ENCODE data around the gene RNASEH1.
A peak's percentile ranks its signal among the peaks of the same experiment; 100 is the strongest.
"Not testable (repeated sequence)": the region's sequence is repeated elsewhere in the genome, so short reads cannot be mapped to it uniquely, and the experiment has no call there.

The RNASEH1 gene

DNA sequence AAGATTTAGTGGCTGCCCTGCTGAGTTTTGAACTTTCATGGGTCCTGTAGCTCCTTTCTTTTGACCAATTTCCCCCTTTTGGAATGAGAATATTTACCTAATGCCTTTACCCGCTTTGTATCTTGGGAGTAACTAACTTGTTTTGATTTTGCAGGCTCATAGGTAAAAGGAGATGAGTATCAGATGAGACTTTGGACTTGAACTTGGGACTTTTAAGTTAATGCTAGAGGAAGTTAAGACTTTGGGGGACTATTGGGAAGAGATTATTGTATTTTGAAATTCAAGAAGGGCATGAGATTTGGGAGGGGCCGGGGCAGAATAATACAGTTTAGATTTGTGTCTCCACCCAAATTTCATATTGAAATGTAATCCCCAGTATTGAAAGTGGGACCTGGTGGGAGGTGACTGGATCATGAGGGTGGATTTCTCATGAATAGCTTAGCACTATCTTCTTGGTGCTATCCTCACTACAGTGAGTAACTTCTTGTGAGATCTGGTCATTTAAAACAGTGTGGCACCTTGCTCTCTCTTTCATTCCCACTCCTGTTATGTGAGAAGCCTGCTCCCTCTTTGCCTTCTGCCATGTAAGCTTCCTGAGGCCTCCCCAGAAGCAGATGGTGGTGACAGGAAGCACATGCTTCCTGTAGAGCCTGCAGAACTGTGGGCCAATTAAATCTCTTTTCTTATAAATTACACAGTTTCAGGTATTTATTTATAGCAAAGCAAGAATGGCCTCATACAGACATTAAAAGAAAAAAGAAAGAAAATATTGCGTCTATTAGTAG, 44.9 kb downstream of the RNASEH1 start:
- Histone ChIP-seq H3K27ac (no peak overlapping the region), H3K9ac (no peak overlapping the region), H3K4me1 (peaks cover 31% of the 10 kb centered on the region), H3K9me3 (peaks cover 74% of the 10 kb centered on the region), H3K27me3 (no peaks in the 10 kb centered on the region), H3K36me3 (peaks cover 75% of the 10 kb centered on the region), H4K20me1 (no peaks in the 10 kb centered on the region), H3K4me2 (peak overlapping the region; percentile 33; the same call in 1 of the 2 replicates), H3K4me3 (no peak overlapping the region)
- no peak for TF ChIP-seq Cebpa-rat (IDR thresholded peaks at IDR 0.05)

DNA sequence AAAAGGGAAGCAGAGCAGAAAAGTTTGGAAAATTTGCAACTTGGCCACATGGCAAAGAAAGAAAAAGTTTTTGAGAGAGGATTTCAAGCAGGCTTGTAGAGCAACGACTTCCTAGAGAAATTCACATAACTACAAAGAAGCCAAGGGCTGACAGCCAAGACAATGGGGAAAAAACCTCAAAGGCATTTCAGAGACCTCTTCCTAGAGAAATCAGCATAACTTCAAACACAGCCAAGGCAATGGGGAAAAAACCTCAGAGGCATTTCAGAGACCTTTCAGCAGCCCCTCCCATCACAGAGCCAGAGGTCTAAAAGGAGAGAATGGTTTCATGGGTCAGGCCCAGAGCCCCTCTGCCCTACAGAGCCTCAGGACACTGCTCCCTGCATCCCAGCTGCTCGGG, 46.0 kb downstream of the RNASEH1 start:
- Histone ChIP-seq H3K9me3 (peaks cover 74% of the 10 kb centered on the region), H3K4me1 (peaks cover 21% of the 10 kb centered on the region), H3K27me3 (no peaks in the 10 kb centered on the region), H3K27ac (no peak overlapping the region), H4K20me1 (no peaks in the 10 kb centered on the region), H3K36me3 (peaks cover 78% of the 10 kb centered on the region), H3K4me2 (no peak overlapping the region), H3K4me3 (no peak overlapping the region), H3K9ac (no peak overlapping the region)
- no peak for TF ChIP-seq Cebpa-rat (IDR thresholded peaks at IDR 0.05)

DNA sequence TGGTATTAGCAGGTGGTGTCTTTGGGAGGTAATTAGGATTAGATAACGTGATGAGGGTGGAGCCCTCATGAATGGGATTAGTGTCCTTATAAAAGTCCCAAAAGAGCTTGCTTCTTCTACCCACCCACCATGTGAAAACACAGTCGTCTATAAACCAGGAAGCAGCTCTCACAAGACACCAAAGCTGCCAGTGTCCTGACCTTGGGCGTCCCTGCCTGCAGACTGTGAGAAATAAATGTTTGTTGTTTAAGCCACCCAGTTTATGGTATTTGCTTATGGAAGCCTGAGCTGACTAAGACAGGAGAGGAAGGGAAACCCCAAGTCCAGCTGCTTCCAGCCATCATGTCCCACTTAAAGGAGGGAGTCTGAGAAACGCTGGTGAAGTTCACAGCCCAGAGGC, 52.4 kb downstream of the RNASEH1 start:
- peaks cover 12% of the 10 kb centered on the region for H3K9me3 ChIP-seq
- peaks cover 74% of the 10 kb centered on the region for H3K36me3 ChIP-seq
- H3K4me3 ChIP-seq, result no peak overlapping the region
- no peaks in the 10 kb centered on the region for H3K4me1 ChIP-seq
- TF ChIP-seq Cebpa-rat (IDR thresholded peaks at IDR 0.05), result no peak
- H3K9ac ChIP-seq, result no peak overlapping the region
- H3K27me3 ChIP-seq, result no peaks in the 10 kb centered on the region
- no peak overlapping the region for H3K4me2 ChIP-seq
- no peaks in the 10 kb centered on the region for H4K20me1 ChIP-seq
- no peak overlapping the region for H3K27ac ChIP-seq

DNA sequence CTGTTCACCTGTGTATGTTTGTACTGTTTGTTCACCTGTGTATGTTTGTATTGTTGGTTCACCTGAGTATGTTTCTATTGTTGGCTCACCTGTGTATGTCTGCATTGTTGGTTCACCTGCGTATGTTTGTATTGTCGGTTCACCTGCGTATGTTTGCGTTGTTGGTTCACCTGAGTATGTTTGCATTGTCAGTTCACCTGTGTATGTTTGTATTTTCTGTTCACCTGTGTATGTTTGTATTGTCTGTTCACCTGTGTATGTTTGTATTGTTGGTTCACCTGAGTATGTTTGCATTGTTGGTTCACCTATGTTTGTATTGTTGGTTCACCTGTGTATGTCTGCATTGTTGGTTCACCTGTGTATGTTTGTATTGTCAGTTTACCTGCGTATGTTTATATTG, 53.4 kb downstream of the RNASEH1 start:
- Histone ChIP-seq H3K27me3 (no peaks in the 10 kb centered on the region), H3K4me1 (no peaks in the 10 kb centered on the region), H3K4me2 (no peak overlapping the region), H3K36me3 (peaks cover 74% of the 10 kb centered on the region), H4K20me1 (no peaks in the 10 kb centered on the region), H3K9me3 (peaks cover 2% of the 10 kb centered on the region; the same call in 1 of the 2 replicates), H3K4me3 (no peak overlapping the region), H3K9ac (no peak overlapping the region), H3K27ac (no peak overlapping the region)
- TF ChIP-seq Cebpa-rat (IDR thresholded peaks at IDR 0.05), result no peak

DNA sequence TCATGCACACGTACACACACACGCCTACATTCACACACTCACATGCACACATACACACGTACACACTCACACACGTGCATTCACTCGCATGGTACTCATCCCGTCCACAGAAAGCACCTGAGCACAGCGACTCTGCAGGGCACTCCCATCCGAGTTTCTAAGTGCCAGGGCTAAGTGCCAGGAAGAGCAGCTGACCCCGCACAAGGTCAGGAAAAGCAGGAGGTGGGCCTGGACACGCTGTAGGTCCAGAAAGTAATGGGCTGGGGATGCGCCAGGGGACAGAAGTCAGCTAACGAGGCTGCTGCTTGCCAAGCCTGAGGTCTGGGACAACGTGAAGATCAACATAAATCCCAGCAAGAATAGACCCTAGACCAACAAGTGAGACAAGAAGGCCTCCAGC, 54.6 kb downstream of the RNASEH1 start:
- Histone ChIP-seq H4K20me1 (no peaks in the 10 kb centered on the region), H3K36me3 (peaks cover 82% of the 10 kb centered on the region), H3K27me3 (no peaks in the 10 kb centered on the region), H3K27ac (no peak overlapping the region), H3K9me3 (no peaks in the 10 kb centered on the region), H3K9ac (no peak overlapping the region), H3K4me3 (no peak overlapping the region), H3K4me2 (no peak overlapping the region), H3K4me1 (no peaks in the 10 kb centered on the region)
- no peak for TF ChIP-seq Cebpa-rat (IDR thresholded peaks at IDR 0.05)

DNA sequence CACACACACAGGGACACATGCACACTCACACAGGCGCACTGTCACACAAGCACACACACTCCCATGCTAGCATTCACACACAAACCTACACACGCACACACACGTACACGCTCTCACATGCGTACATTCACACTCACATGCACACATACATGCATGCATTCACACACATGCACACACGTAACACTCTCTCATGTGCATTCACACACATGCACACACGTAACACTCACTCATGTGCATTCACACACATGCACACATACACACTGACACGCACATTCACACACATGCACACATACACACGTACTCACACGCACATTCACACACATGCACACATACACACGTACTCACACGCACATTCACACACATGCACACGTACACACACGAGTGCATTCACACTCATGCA, 55.1 kb downstream of the RNASEH1 start:
- H4K20me1 ChIP-seq, result no peaks in the 10 kb centered on the region
- no peak overlapping the region for H3K4me2 ChIP-seq
- no peak overlapping the region for H3K9ac ChIP-seq
- H3K9me3 ChIP-seq, result no peaks in the 10 kb centered on the region
- H3K4me3 ChIP-seq, result no peak overlapping the region
- no peak overlapping the region for H3K27ac ChIP-seq
- no peaks in the 10 kb centered on the region for H3K27me3 ChIP-seq
- peaks cover 82% of the 10 kb centered on the region for H3K36me3 ChIP-seq
- TF ChIP-seq Cebpa-rat (IDR thresholded peaks at IDR 0.05), result no peak
- H3K4me1 ChIP-seq, result no peaks in the 10 kb centered on the region

DNA sequence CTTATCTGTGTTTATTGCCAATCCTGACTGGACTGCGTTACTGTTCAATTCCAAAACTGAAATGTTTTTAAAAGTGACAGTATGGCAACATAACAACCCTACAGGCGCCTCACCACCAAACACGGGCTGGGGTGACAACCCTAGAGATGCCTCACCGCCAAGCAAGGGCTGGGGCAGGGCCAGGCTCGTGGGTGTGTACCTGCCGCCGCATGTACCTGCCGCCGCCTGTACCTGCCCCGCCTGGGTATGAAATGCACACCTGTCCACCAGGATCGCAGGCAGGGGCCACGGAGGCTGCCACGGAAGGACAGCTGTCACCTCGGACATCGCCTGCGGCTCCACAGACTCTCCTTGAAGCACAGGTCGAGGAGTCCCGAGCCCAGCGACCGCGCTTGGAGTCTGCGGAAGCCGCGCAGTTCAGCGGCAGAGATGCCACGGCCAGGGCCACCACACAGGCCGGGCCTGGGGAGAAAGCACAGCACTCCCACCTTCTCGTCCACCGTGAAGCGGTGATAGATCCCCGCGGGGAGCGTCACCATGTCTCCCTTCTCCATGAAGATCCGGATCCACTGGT, 57.7 kb downstream of the RNASEH1 start:
- no peaks in the 10 kb centered on the region for H3K27me3 ChIP-seq
- H3K36me3 ChIP-seq, result peaks cover 86% of the 10 kb centered on the region
- H3K9ac ChIP-seq, result no peak overlapping the region
- H3K27ac ChIP-seq, result no peak overlapping the region
- no peaks in the 10 kb centered on the region for H4K20me1 ChIP-seq
- no peak overlapping the region for H3K4me2 ChIP-seq
- no peaks in the 10 kb centered on the region for H3K4me1 ChIP-seq
- no peak for TF ChIP-seq Cebpa-rat (IDR thresholded peaks at IDR 0.05)
- no peak overlapping the region for H3K4me3 ChIP-seq
- no peaks in the 10 kb centered on the region for H3K9me3 ChIP-seq

DNA sequence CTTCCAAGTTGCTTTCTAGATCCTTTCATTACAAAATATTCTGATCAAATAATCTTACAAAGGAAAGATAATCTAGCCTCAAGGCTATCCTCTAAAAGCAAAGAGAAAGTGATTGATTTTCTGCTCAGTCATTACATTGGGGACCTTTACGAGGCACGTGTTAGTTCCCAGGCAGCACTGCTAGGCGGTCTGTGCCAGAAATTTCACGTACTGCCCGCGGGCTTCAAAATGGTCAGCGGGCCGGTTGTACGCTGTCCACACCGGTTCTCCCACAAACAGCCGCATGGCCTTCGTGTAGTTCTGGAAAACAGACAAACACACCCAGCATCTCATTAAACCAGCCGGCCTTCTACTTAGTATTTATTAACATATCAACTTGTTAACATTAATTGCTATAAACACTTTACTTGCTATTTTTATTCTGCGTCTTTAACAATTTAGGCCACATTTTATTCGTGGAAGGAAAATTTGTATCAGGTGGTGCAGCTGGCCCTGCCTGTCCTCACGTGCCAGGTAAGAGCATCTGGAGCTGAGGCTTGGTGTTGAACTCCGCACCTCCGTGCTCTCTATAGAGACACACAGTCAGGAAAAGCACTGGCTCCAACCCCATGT, 59.2 kb downstream of the RNASEH1 start:
- Histone ChIP-seq H3K4me3 (no peak overlapping the region), H3K9me3 (no peaks in the 10 kb centered on the region), H3K27ac (no peak overlapping the region), H3K9ac (no peak overlapping the region), H3K4me1 (no peaks in the 10 kb centered on the region), H4K20me1 (no peaks in the 10 kb centered on the region), H3K4me2 (no peak overlapping the region), H3K27me3 (no peaks in the 10 kb centered on the region), H3K36me3 (peaks cover 77% of the 10 kb centered on the region)
- TF ChIP-seq Cebpa-rat (IDR thresholded peaks at IDR 0.05), result no peak

DNA sequence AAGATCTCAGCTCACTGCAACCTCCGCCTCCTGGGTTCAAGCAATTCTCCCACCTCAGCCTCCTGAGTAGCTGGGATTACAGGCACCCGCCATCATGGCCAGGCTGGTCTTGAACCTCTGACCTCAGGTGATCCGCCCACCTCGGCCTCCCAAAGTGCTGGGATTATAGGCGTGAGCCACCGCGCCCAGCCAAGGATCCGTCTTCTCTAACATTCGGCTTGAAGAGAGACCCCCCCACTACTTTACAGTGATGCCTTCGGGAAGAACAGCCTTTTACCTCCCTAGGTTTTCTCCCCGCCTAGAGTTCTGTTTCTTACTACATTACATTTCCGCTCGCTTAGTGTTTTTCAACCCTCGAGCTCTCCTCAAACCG, 61.4 kb downstream of the RNASEH1 start:
- H3K36me3 ChIP-seq, result peaks cover 64% of the 10 kb centered on the region

More for the DNA sequence above, 61.4 kb downstream of the RNASEH1 start:
- H3K4me3 ChIP-seq, H3K27ac ChIP-seq, H3K9ac ChIP-seq, H4K20me1 ChIP-seq, H3K9me3 ChIP-seq, H3K4me1 ChIP-seq, H3K27me3 ChIP-seq, H3K4me2 ChIP-seq: not testable (repeated sequence)

All from BLaER1 (cell line).